Ovary (tissue), 3 donors: ENCODE measurements around the gene UBR3.

Experiments used
- CTCF ChIP-seq, 3 donors: fragments of 450-650 bp in 2 of 3; fragments of 200-600 bp in 1 of 3; IDR thresholded peaks; one replicate each; pipeline versions ENCODE4 v1.5.1 to v1.8.0; 2016 to 2022; ENCODE audit warnings: antibody characterized with exemption in 3 of 3, mild to moderate bottlenecking in 1 of 3
- EP300 ChIP-seq: sonication (generic); formaldehyde crosslinking; IDR thresholded peaks from one replicate; pipeline ENCODE4 v1.6.1; 2017; ENCODE audit warnings: antibody characterized with exemption
- donor health status: DM: no; HTN: no; CAD: no.

GRCh38 chr2:170076189-170076588 lies 248.9 kb downstream of the UBR3 start:
- TF ChIP-seq CTCF (IDR thresholded peaks at IDR 0.05), result no peak
- TF ChIP-seq EP300, result no peak
